ENCODE data around the gene ST7.

Gene ST7

GRCh38 chr7:117133125-117133524 is 179.8 kb downstream of the ST7 start:
- ATAC-seq, result peak; percentile 5; the same call in 2 of the 3 replicates
- TF ChIP-seq ZFP3 (CRISPR knock-in tag; IDR thresholded peaks at IDR 0.05) (0 out of 2 replicates have a peak, but pooled peaks have one; percentile 14), CSDC2 (CRISPR knock-in tag; IDR thresholded peaks at IDR 0.05) (peak; percentile 84), OSR1 (CRISPR knock-in tag; IDR thresholded peaks at IDR 0.05) (no peak)

- TF ChIP-seq POU6F1 (CRISPR knock-in tag; IDR thresholded peaks at IDR 0.05; ENCODE audit: borderline replicate concordance, low read depth) (no peak), ZC3H10 (CRISPR knock-in tag; IDR thresholded peaks at IDR 0.05) (no peak), ZNF565 (CRISPR knock-in tag; conservative IDR thresholded peaks at IDR 0.05; ENCODE audit: low read depth) (no peak), TOX (CRISPR knock-in tag; IDR thresholded peaks at IDR 0.05; ENCODE audit: borderline replicate concordance) (no peak), PATZ1 (CRISPR knock-in tag; IDR thresholded peaks at IDR 0.05; ENCODE audit: borderline replicate concordance) (no peak), GLIS3 (CRISPR knock-in tag; IDR thresholded peaks at IDR 0.05) (no peak), TCF4 (CRISPR knock-in tag; IDR thresholded peaks at IDR 0.05; ENCODE audit: borderline replicate concordance) (no peak), PPARA (CRISPR knock-in tag; IDR thresholded peaks at IDR 0.05; ENCODE audit: borderline replicate concordance) (no peak), ZFP3 (CRISPR knock-in tag; IDR thresholded peaks at IDR 0.05) (no peak), TSHZ2 (CRISPR knock-in tag; IDR thresholded peaks at IDR 0.05) (no peak), CSRNP3 (CRISPR knock-in tag; IDR thresholded peaks at IDR 0.05) (no peak)
- no peak for ATAC-seq
These were observed 181.1 kb downstream of the ST7 start for GRCh38 chr7:117134411-117134810.

- ATAC-seq, result no peak
- TF ChIP-seq PATZ1 (CRISPR knock-in tag; IDR thresholded peaks at IDR 0.05; ENCODE audit: borderline replicate concordance) (no peak), TSHZ2 (CRISPR knock-in tag; IDR thresholded peaks at IDR 0.05) (no peak), RARB (CRISPR knock-in tag; IDR thresholded peaks at IDR 0.05) (no peak), CSDC2 (CRISPR knock-in tag; IDR thresholded peaks at IDR 0.05) (peak; percentile 63; the same call in 1 of the 2 replicates), ZNF8 (CRISPR knock-in tag; IDR thresholded peaks at IDR 0.05) (no peak)
These were observed 181.7 kb downstream of the ST7 start for GRCh38 chr7:117134889-117135552.

All from SK-N-SH treated with all-trans-retinoic acid at 6 μM for 48 hours (cell line).